Prostate gland (tissue), 2 donors: ENCODE measurements around the gene NRCAM.

ENCODE experiments used
- CTCF ChIP-seq, 4 experiments: fragments of 200-600 bp in 2 of 4; fragments of 450-650 bp in 2 of 4; sonication (generic) in 2 of 4; IDR thresholded peaks; 1 replicate in 3 of 4; 2 replicates in 1 of 4; pipeline ENCODE4 v1.5.1; 2016 to 2019; ENCODE audit warnings: antibody characterized with exemption in 4 of 4, mild to moderate bottlenecking in 2 of 4, moderate library complexity in 2 of 4
- POLR2AphosphoS5 ChIP-seq: sonication (generic); formaldehyde crosslinking; IDR thresholded peaks from one replicate; pipeline ENCODE4 v1.6.1; 2017; ENCODE audit warnings: antibody characterized with exemption

GRCh38 chr7:108293149-108293612 is 163.1 kb downstream of the NRCAM start:
- no peak for TF ChIP-seq CTCF (IDR thresholded peaks at IDR 0.05)
- TF ChIP-seq POLR2AphosphoS5: no peak
